SHP77 treated with DMSO at 0.1 percent for 48 hours (cell line): Measurements from ENCODE around the gene MXRA8.

Experiments
- DNase-seq: peaks from one replicate; lab custom pipeline; 2025; lab: John Stamatoyannopoulos, UW

The MXRA8 gene

DNA sequence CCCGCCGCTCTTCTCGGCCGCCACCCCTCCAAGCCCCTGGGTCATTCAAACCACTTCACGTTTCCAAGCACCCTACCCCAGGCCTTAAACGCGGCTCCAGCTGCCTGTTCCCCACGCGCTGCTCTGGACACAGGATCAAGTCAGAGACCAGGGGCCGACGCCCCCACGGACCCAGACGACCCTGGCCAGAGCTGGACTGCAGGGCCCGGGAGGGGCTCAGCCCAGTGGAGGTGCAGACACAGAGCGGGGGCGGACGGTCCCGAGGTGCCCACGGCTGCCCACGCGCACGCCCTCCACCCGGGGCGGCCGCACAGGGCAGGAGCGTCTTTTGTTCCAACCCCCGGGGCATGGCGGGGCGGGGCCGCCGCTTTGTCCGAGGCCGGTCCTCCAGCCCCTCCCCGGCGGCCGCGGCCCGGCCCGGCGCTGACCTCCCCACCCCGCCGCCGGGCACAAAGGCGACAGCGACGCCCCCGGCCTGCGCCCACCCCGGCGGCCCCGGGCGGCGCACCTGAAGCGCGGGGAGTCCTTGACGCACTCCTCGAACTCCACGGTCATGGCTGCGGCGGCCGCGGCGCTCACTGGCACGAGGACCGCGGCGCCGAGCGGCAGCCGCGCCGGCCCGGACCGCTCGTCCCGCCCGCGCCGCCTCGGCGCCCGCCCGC is 51.0 kb downstream of the MXRA8 start:
- no peak for DNase-seq

DNA sequence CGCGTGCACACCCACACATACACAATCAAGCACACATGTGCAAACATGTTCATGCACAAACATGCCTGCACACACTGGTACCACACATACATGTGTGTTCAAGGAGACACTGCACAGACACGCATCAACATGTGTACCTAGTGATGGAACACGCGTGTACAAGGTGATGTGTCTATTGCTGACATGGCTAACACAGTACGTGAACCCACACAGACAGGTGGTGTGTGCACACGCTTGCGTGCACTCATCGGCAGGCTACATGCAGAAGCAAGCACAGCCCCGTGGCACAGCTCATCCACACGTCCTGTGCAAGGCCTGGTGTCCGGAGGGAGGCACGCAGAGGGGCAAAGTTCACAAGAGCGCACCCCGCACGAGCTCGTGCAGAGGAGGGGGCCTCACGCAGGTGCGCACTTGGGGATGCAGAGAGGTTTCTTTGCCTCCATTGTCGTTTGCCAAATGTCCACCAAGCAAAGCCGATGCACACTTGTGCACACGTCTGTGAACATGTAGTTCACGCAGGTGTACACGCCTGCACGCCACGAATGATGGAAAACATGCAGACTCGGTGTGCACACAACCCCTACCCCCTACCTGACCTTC is 51.6 kb downstream of the MXRA8 start:
- DNase-seq = no peak

DNA sequence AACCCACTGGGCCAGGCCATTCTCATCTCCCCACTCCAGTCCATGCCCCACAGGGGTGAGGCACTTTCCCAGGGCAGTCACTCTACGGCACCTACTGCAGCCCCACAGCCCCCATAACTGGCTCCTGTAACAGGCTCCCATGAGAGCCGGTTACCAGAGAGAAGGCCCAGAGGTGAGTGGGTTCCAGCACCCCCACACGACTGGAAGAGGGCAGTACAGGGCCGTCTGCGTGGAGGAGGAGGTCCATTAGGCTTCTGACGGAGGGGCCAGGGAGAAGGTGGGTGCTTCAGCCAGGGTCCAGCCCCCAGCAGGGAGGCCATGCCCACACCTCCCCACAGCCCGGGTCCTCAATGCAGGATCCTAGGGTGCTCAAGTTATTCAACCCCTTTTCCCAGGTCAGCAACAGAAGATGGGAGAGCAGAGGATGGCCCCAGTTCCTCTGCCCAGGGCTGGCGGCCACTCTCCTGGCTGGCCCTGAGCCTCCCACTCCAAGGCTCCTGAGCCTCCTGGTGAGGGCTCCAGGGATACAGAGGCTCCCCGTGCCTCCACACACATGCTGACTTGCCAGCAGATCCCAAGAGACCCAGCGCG is 52.2 kb downstream of the MXRA8 start:
- DNase-seq = no peak

DNA sequence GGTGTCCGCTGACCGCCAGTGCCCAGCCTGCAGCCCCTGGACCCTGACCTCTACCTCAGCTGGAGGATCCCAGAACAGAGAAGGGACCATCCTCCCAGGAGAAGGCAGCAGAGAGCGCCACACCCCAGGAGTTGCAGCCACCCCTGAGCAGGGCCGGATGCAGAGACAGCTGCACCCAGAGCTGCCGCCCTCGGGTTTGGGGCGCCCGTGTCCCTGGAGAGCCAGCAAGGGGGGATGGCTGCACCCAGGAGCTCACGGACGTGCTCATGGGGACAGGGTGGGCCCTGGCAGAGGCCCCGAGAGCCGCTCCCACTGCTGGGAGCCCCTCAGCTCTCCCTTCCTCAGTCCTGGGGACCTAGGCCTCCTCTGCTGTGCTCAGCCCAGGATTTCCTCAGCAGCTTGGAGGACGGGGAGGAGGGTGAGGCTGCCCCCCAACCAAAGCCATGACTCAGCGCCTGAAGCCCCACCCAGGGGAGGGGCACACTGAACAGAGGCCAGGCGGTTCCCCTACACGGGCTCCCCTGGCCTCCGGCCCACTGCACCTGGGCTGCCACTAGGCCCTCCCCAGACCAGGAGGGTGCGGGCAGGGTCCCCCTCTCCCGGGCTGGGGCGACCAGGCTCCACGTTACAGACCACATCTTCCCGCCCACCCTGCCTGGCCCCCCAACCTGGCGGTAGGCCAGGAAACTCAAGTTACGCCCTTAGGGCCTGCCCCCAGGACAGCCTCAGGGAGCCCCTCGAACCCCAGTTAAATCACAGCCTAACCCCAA is 52.9 kb downstream of the MXRA8 start:
- peak; percentile 28 for DNase-seq

DNA sequence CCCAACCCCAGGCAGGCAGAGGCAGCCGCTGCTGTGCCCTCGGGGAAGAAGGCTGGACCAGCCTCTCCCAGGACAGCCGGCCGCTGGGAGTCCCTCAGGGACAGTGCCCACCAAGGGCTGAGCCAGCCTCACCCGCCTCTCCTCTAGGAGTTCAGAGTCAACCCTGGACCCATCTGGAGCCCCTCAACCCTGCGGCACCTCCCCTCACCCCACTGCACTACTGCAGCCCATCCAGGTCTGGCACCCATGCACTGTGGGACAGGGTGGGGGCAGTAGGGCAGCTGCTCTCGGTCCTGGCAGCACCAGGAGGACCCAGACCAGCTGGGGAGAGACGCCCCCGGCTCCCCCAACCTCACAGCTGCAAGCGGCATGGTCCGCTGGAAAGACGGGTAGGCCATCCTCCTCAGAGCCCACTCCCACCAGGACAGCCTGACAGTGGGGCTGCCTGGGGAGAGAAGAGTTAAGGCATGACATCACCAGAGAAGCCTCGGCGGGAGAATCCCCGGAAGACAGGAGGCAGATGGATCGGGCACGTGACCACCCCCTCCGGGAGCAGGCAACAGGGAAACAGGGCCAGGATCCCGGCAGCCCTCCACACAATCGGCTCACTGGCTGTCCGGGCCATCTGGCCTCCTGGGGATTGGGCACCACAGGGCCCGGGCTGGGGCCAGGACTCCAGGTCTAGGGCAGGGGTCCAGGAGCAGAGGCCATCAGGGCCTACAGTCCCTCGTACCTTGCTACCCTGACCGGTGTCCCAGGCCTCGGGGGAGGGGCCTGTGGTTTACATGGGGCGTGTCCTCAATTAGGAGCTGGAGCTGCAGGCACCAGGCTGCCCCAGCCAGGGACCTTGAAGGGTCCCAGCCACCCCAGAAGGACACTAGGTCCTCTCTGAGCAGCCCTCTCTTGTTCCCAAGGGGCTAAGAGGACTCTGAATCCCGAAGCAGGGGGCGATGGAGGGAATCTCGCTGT is 53.7 kb downstream of the MXRA8 start:
- DNase-seq = peak; percentile 70

DNA sequence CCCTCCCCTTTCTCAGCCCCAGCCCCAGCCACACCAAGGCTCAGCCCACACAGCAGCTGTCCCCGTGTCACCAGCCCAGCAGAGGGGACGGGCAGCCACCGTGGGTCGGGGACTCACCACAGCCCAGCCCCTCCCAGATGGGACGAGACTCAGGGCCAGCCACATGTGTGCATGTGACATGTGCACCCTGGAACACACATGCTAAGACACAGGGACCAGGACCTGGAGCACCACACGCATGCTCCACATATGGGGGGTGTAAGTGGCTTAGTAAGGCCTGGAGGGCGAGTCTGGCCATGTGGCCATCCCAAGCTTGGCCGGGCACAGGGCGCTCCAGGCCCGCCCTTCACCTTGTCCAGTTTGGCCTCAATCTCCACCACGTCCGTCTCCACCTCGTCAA is 54.6 kb downstream of the MXRA8 start:
- DNase-seq = no peak

DNA sequence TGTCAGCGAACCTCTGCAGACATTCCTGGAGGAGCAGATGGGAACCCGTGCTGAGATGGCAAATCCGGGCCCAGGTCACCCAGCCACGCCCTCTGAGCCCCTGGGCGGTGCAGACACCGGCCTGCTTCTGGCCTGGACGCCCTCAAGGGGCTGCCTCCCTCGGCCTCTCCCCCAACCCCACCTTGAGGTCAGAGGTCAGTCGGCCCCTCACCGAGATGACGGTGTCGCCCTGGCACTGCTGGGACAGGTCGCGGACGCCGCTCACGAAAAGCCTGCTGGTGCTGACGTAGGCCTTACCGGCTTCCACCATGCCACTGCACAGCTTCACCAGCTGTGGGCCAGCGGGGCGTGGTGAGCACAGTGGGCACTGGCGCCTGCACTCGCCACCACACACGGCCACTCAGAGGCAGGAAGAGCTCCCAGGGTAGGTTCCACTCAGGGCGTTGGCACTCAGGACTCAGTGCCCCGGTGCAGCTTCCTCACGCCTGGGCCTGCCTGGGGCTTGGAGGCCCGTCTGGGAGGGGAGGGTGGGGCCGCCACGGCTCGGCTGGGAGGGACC is 55.3 kb downstream of the MXRA8 start:
- DNase-seq = no peak
